ENCODE measurements around the gene CYP26B1.

DNA sequence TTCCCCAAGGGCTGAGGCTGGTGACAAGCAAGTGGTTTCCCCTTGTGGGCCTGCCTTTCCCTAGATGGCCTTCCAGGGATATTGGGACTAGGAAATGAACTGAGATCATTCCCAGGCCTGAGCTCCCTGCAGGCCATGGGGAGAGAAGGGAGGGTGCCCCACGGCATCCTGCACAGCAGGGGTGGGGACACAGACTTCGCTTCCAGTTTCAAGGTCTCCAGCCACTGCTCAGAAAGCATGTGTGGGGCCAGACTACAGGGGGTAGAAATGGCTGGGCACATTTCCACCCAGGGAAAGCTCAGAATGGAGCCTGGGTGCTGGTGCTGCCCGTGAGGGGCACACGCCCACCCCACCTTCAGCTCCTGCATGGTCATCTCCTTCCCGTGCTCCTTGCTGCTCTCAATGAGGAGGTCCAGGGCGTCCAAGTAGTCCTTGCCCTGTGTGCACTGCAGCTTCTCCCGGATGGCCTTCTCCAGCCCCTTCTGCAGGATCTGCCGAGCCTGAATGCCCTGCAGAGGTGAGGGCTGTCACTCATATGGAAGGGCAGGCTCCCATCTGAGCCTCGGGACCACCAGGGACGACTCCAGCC is 13.2 kb downstream of the CYP26B1 start:
- TF ChIP-seq YY1 (IDR thresholded peaks at IDR 0.05; ENCODE audit: low read depth) (no peak), EGR1 (IDR thresholded peaks at IDR 0.05) (no peak), NFIC (IDR thresholded peaks at IDR 0.05) (no peak)
